Astrocyte of the cerebellum (primary cell): ENCODE data around the gene CXCL17.
"Not testable (repeated sequence)": the region's sequence is repeated elsewhere in the genome, so short reads cannot be mapped to it uniquely, and the experiment has no call there.

ENCODE experiments used
- DNase-seq: peaks from one replicate; pipeline ENCODE4 v3.0.0-alpha.2; 2011; ENCODE audit warnings: low read depth
- H3K4me3 ChIP-seq: 2 replicates; pipeline ENCODE4 v1.5.1; 2011; ENCODE audit warnings: mild to moderate bottlenecking, low read depth, low read length, moderate library complexity
- CTCF ChIP-seq: IDR thresholded peaks from 2 replicates; pipeline ENCODE4 v1.5.1; 2012; ENCODE audit warnings: low read length, low read depth, moderate library complexity, mild to moderate bottlenecking; ENCODE audit errors: missing control alignments
- in situ Hi-C: cut with HindIII; loops from 2 replicates; pipeline ENCODE4 v1.10.0; 2017; ENCODE audit warnings: low sequenced_read_pairs

The CXCL17 gene

GRCh38 chr19:42452590-42452989 is 9.8 kb upstream of the CXCL17 start:
- no peak for TF ChIP-seq CTCF
- in situ Hi-C loops: no loop called here
- no peak for DNase-seq
- H3K4me3 ChIP-seq: no peak overlapping the region

GRCh38 chr19:42450314-42450934 is 7.7 kb upstream of the CXCL17 start:
- peak; percentile 84 for DNase-seq
- peak; percentile 84 for TF ChIP-seq CTCF
- in situ Hi-C loops: no loop called here
- H3K4me3 ChIP-seq: no peak overlapping the region

- in situ Hi-C loops, DNase-seq, H3K4me3 ChIP-seq: not testable (repeated sequence)
Observed at GRCh38 chr19:42448306-42448705, 5.6 kb upstream of the CXCL17 start.

- in situ Hi-C loops: no loop called here
- DNase-seq: no peak
- H3K4me3 ChIP-seq: no peak overlapping the region
- TF ChIP-seq CTCF: no peak
Observed at GRCh38 chr19:42445948-42446347, 3.2 kb upstream of the CXCL17 start.

- in situ Hi-C loops: no loop called here
- no peak overlapping the region for H3K4me3 ChIP-seq
- no peak for TF ChIP-seq CTCF
- no peak for DNase-seq
Observed at GRCh38 chr19:42443944-42444398, 1.2 kb upstream of the CXCL17 start.

GRCh38 chr19:42441049-42441445 is 1.7 kb downstream of the CXCL17 start:
- no peak for TF ChIP-seq CTCF
- H3K4me3 ChIP-seq: no peak overlapping the region
- in situ Hi-C loops: no loop called here
- no peak for DNase-seq

GRCh38 chr19:42440357-42441048 is 2.2 kb downstream of the CXCL17 start:
- peak; percentile 20 for DNase-seq
- no peak overlapping the region for H3K4me3 ChIP-seq
- in situ Hi-C loops: no loop called here
- peak; percentile 81 for TF ChIP-seq CTCF
